ENCODE results near the gene SH3BGRL2. TPM values are rescaled to one million over a fixed set of nuclear protein-coding genes. Genes with fewer than 3 reads are reported as not detected.

Gene SH3BGRL2
- total RNA-seq, 1 experiment from 2014 or later, result 11.8 TPM

GRCh38 chr6:79649016-79649415 lies 17.9 kb downstream of the SH3BGRL2 start:
- Histone ChIP-seq H2BK12ac (ENCODE audit: insufficient read length, low read depth, low read length) (no peak overlapping the region), H3K4ac (ENCODE audit: low read depth, low read length) (no peak overlapping the region), H3K27me3 (ENCODE audit: insufficient read depth, low read length) (no peaks in the 10 kb centered on the region; the same call in 1 of the 2 replicates), H3K23ac (ENCODE audit: insufficient read length, low read depth, low read length) (no peak overlapping the region), H2BK5ac (ENCODE audit: insufficient read length, low read length) (no peak overlapping the region), H3K27ac (ENCODE audit: insufficient read length, low read depth, low read length) (no peak overlapping the region), H2AK5ac (ENCODE audit: insufficient read length, low read length) (no peak overlapping the region), H3K9me3 (ENCODE audit: control insufficient read depth, low read depth, low read length) (no peaks in the 10 kb centered on the region), H3K79me1 (ENCODE audit: insufficient read depth, low read depth, low read length, poor library complexity, severe bottlenecking) (peaks cover 2% of the 10 kb centered on the region), H4K5ac (ENCODE audit: insufficient read length, low read depth, low read length) (no peak overlapping the region), H3K79me2 (ENCODE audit: insufficient read depth, low read length) (no peaks in the 10 kb centered on the region), H4K20me1 (ENCODE audit: control insufficient read depth, insufficient read depth, insufficient read length) (no peaks in the 10 kb centered on the region), H3K23me2 (ENCODE audit: insufficient read length, low read depth, low read length, poor library complexity, severe bottlenecking) (no peaks in the 10 kb centered on the region), H3K4me1 (ENCODE audit: insufficient read depth, low read length) (peaks cover 4% of the 10 kb centered on the region; the same call in 1 of the 2 replicates), H3K18ac (ENCODE audit: insufficient read length, low read depth, low read length) (no peak overlapping the region), H2BK120ac (ENCODE audit: low read depth, low read length, poor library complexity, severe bottlenecking) (no peak overlapping the region), H3T11ph (ENCODE audit: low read length) (no peak overlapping the region), H3K4me2 (ENCODE audit: insufficient read depth, insufficient read length, low read length) (no peak overlapping the region), H2AFZ (ENCODE audit: low read length) (no peak overlapping the region), H2BK20ac (ENCODE audit: low read depth, low read length, poor library complexity, severe bottlenecking) (no peak overlapping the region), H3K56ac (ENCODE audit: insufficient read length, low read depth, low read length) (no peak overlapping the region), H3K9ac (ENCODE audit: extremely low read depth, insufficient read length, low read length) (no peak overlapping the region), H2BK15ac (ENCODE audit: low read depth, low read length) (no peak overlapping the region), H3K14ac (ENCODE audit: insufficient read depth, low read length) (no peak overlapping the region), H4K91ac (ENCODE audit: insufficient read length, low read depth, low read length) (no peak overlapping the region), H4K8ac (replicated peaks; ENCODE audit: insufficient read length, low read depth, low read length) (no peak overlapping the region)
- Mint-ChIP-seq H3K4me1 (peaks cover 23 to 31% of the 10 kb centered on the region in 2 experiments), H3K27ac (no peak overlapping the region), H3K9me3 (no peaks in the 10 kb centered on the region), H3K36me3 (ENCODE audit: insufficient read depth in 1 of 3, low read depth in 3 of 3) (no peaks in the 10 kb centered on the region), H3K27me3 (ENCODE audit: low read depth) (no peaks in the 10 kb centered on the region; the same call in 1 of the 2 replicates), H3K4me3 (no peak overlapping the region)
- TF ChIP-seq CTCF (conservative IDR thresholded peaks at IDR 0.05), result no peak
- DNase-seq, result no peak

All from H9 (cell line).